NCI-H460 (cell line): ENCODE measurements around the gene NCOA7. TPM values are rescaled to one million over a fixed set of nuclear protein-coding genes. Genes with fewer than 3 reads are reported as not detected.
"Not testable (repeated sequence)": the region's sequence is repeated elsewhere in the genome, so short reads cannot be mapped to it uniquely, and the experiment has no call there.

Experiments used
- DNase-seq: peaks from one replicate; pipeline ENCODE4 v3.0.0-alpha.2; 2016; ENCODE audit warnings: low read depth; ENCODE audit errors: extremely low read depth
- total RNA-seq: library from RNA; depleted of rRNA; stranded (reverse); fragments of >200 nt; shearing (Covaris generic); gene quantifications from 2 replicates; pipeline ENCODE4 v1.2.3, GENCODE V29; 2014

NCOA7 gene
- total RNA-seq, 1 experiment from 2014 or later, result 250 TPM

GRCh38 chr6:125866433-125866832 lies 75.7 kb downstream of the NCOA7 start:
- DNase-seq, result no peak

- no peak for DNase-seq
Measured at GRCh38 chr6:125867483-125867942, 76.8 kb downstream of the NCOA7 start.

- no peak for DNase-seq
Measured at GRCh38 chr6:125868252-125868651, 77.5 kb downstream of the NCOA7 start.

- no peak for DNase-seq
Measured at GRCh38 chr6:125868678-125869395, 78.1 kb downstream of the NCOA7 start.

GRCh38 chr6:125869427-125869826 lies 78.7 kb downstream of the NCOA7 start:
- no peak for DNase-seq

- no peak for DNase-seq
Measured at GRCh38 chr6:125871365-125871764, 80.6 kb downstream of the NCOA7 start.

GRCh38 chr6:125872259-125872921 lies 81.6 kb downstream of the NCOA7 start:
- DNase-seq, result no peak

- no peak for DNase-seq
Measured at GRCh38 chr6:125882243-125882642, 91.5 kb downstream of the NCOA7 start.

GRCh38 chr6:125884634-125885371 lies 94.0 kb downstream of the NCOA7 start:
- no peak for DNase-seq

GRCh38 chr6:125886021-125886420 lies 95.3 kb downstream of the NCOA7 start:
- no peak for DNase-seq

GRCh38 chr6:125886914-125887313 lies 96.2 kb downstream of the NCOA7 start:
- no peak for DNase-seq

- no peak for DNase-seq
Measured at GRCh38 chr6:125887372-125887771, 96.6 kb downstream of the NCOA7 start.

GRCh38 chr6:125888989-125889656 lies 98.4 kb downstream of the NCOA7 start:
- DNase-seq, result peak; percentile 47

- DNase-seq, result no peak
Measured at GRCh38 chr6:125899726-125900182, 109.0 kb downstream of the NCOA7 start.

- no peak for DNase-seq
Measured at GRCh38 chr6:125904871-125905270, 114.1 kb downstream of the NCOA7 start.

- DNase-seq, result no peak
Measured at GRCh38 chr6:125906158-125906998, 115.6 kb downstream of the NCOA7 start.

- DNase-seq, result no peak
Measured at GRCh38 chr6:125910527-125910926, 119.8 kb downstream of the NCOA7 start.

- DNase-seq, result not testable (repeated sequence)
Measured at GRCh38 chr6:125911051-125911451, 120.3 kb downstream of the NCOA7 start.

- DNase-seq, result not testable (repeated sequence)
Measured at GRCh38 chr6:125912430-125912829, 121.7 kb downstream of the NCOA7 start.

- no peak for DNase-seq
Measured at GRCh38 chr6:125913145-125913544, 122.4 kb downstream of the NCOA7 start.
